ENCODE data around the gene PADI3. TPM values are rescaled to one million over a fixed set of nuclear protein-coding genes. Genes with fewer than 3 reads are reported as not detected.

Gene PADI3
- total RNA-seq, 3 donors from 2014 or later (not counting 1 experiment from before 2014, with no cell fraction given) = not detected

DNA sequence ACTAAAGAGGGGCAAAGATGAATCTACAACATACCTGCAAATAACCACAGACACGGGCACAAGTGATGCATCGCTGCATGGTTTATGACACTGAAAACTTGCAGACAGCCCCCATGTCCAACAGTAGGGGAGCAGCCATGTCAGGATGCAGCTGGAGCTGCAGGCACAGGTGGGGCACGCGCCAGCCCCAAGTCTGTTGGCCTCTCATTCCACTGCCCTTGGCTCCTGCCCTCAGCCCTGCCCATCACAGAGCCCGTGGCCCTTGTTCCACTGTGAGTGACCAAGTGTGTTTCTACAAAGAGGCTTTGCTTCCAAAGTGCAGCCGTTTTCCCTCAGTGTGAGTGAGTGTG, 55.9 kb downstream of the PADI3 start:
- Mint-ChIP-seq H3K4me3 (no peak overlapping the region), H3K27me3 (ENCODE audit: low read depth in 2 of 2) (peaks cover 6 to 12% of the 10 kb centered on the region in 2 donors), H3K27ac (no peak overlapping the region), H3K9me3 (peaks cover 7 to 8% of the 10 kb centered on the region in 2 donors), H3K4me1 (no peaks in the 10 kb centered on the region), H3K36me3 (peaks cover 12% of the 10 kb centered on the region)
- H3K4me1 ChIP-seq (ENCODE audit: control insufficient read depth, insufficient read depth, low read length) = peaks cover 3% of the 10 kb centered on the region
- WGBS (ENCODE audit: insufficient coverage) = 43% methylated on average over 6 of the region's 6 CpGs
- intact Hi-C loops (cut with micrococcal nuclease) = no loop called here
- no peaks in the 10 kb centered on the region for H3K27me3 ChIP-seq (ENCODE audit: control insufficient read depth, insufficient read depth, low read length)
- no peak for TF ChIP-seq CTCF (IDR thresholded peaks at IDR 0.05)
- DNase-seq = no peak
- H3K9me3 ChIP-seq (ENCODE audit: control insufficient read depth, insufficient read depth, low read length) = peaks cover 10% of the 10 kb centered on the region
- H3K4me3 ChIP-seq (ENCODE audit: low read length) = no peak overlapping the region
- no peak overlapping the region for H3K27ac ChIP-seq (ENCODE audit: low read length)
- ATAC-seq = no peak
- H3K36me3 ChIP-seq (ENCODE audit: control insufficient read depth, insufficient read depth, low read length) = no peaks in the 10 kb centered on the region

DNA sequence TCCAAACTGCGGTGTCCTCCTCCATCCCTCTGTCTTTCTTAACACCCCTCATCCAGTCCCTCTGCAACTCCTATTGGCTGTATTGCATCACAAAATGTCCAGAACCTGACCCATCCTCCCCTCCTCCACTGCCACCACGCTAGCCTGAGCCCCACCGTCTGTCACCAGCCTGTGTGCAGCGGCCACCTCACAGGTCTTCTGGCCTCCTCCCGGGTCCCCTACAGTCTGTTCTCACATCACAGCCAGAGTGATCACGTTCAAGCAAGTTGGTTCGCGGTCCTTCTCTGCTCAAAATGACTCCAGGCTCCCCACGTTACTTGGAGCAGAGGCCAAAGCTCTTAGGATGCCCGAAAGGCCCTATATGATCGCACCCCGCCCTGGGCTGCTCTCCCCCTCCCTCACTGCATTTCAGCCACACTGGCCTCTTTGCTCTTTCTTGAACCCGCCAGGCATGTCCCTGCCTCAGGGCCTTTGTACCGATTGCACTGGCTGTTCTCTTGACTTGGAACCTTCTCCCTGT, 56.7 kb downstream of the PADI3 start:
- ATAC-seq (no peak), DNase-seq (no peak)
- H3K4me3 Mint-ChIP-seq = no peak overlapping the region
- H3K27me3 ChIP-seq (ENCODE audit: control insufficient read depth, insufficient read depth, low read length) = no peaks in the 10 kb centered on the region
- no peaks in the 10 kb centered on the region for H3K4me1 Mint-ChIP-seq
- peaks cover 6 to 14% of the 10 kb centered on the region in 2 donors for H3K27me3 Mint-ChIP-seq (ENCODE audit: low read depth in 2 of 2)
- H3K4me3 ChIP-seq (ENCODE audit: low read length) = no peak overlapping the region
- no peak for TF ChIP-seq CTCF (IDR thresholded peaks at IDR 0.05)
- H3K4me1 ChIP-seq (ENCODE audit: control insufficient read depth, insufficient read depth, low read length) = peaks cover 3% of the 10 kb centered on the region
- H3K36me3 ChIP-seq (ENCODE audit: control insufficient read depth, insufficient read depth, low read length) = no peaks in the 10 kb centered on the region
- H3K27ac Mint-ChIP-seq = no peak overlapping the region
- H3K9me3 ChIP-seq (ENCODE audit: control insufficient read depth, insufficient read depth, low read length) = peaks cover 10% of the 10 kb centered on the region
- intact Hi-C loops (cut with micrococcal nuclease) = no loop called here
- H3K9me3 Mint-ChIP-seq = peaks cover 7 to 8% of the 10 kb centered on the region in 2 donors
- H3K27ac ChIP-seq (ENCODE audit: low read length) = no peak overlapping the region
- peaks cover 12% of the 10 kb centered on the region for H3K36me3 Mint-ChIP-seq
- WGBS (ENCODE audit: insufficient coverage) = 86% methylated on average over 13 of the region's 14 CpGs

DNA sequence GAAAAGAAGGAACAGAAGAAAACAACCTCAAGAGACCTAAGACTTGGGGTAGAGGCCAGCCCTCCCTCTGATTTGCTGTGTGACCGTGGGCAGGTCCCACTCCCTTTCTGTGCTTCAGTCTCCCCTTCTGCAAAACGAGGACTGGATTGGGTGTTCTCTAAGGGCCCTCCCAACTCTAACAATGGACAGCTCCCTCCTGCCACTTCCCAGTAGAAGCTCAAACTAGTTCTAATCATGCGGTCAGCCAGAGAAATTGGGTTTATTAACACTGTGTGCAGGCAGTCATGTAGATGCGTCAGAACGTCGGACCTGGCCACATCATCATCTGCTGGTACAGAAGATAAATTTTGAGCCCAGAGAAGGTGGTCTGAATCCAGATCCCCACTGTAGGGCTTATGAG, 57.5 kb downstream of the PADI3 start:
- Mint-ChIP-seq H3K27me3 (ENCODE audit: low read depth in 2 of 2) (peaks cover 6 to 14% of the 10 kb centered on the region in 2 donors), H3K4me3 (no peak overlapping the region), H3K27ac (no peak overlapping the region), H3K9me3 (peaks cover 7 to 8% of the 10 kb centered on the region in 2 donors), H3K4me1 (no peaks in the 10 kb centered on the region), H3K36me3 (peaks cover 12% of the 10 kb centered on the region)
- Histone ChIP-seq H3K27me3 (ENCODE audit: control insufficient read depth, insufficient read depth, low read length) (no peaks in the 10 kb centered on the region), H3K4me1 (ENCODE audit: control insufficient read depth, insufficient read depth, low read length) (peaks cover 3% of the 10 kb centered on the region), H3K4me3 (ENCODE audit: low read length) (no peak overlapping the region), H3K36me3 (ENCODE audit: control insufficient read depth, insufficient read depth, low read length) (no peaks in the 10 kb centered on the region), H3K27ac (ENCODE audit: low read length) (no peak overlapping the region), H3K9me3 (ENCODE audit: control insufficient read depth, insufficient read depth, low read length) (peaks cover 7% of the 10 kb centered on the region)
- 86% methylated on average over 6 of the region's 6 CpGs for WGBS (ENCODE audit: insufficient coverage)
- DNase-seq (no peak), ATAC-seq (no peak)
- TF ChIP-seq CTCF (IDR thresholded peaks at IDR 0.05) = no peak
- intact Hi-C loops (cut with micrococcal nuclease) = no loop called here

DNA sequence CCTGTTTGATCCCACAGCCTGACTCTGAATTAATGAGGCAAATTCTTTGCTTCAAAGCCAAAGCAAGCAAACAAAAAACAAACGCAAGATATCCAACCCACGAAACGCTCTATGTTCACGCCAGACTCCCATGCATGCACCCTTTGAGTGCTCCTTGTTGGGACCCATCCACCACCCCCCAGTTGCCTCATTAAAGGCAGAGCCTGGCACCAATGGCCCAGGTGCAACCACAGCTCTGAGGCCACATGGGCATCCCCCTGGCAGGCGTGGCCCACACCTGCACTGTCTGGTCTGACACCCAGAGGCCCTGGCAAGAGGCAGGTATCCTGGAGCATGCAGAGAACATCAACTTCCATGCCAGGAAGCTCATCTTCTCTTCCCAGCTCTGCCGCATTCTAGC, 58.0 kb downstream of the PADI3 start:
- no peak for TF ChIP-seq CTCF (IDR thresholded peaks at IDR 0.05)
- no peaks in the 10 kb centered on the region for H3K27me3 ChIP-seq (ENCODE audit: control insufficient read depth, insufficient read depth, low read length)
- intact Hi-C loops (cut with micrococcal nuclease) = no loop called here
- H3K4me1 Mint-ChIP-seq = no peaks in the 10 kb centered on the region
- 54% methylated on average over 6 of the region's 6 CpGs for WGBS (ENCODE audit: insufficient coverage)
- ATAC-seq (no peak), DNase-seq (no peak)
- H3K36me3 ChIP-seq (ENCODE audit: control insufficient read depth, insufficient read depth, low read length) = no peaks in the 10 kb centered on the region
- H3K27ac ChIP-seq (ENCODE audit: low read length) = no peak overlapping the region
- H3K36me3 Mint-ChIP-seq = peaks cover 8% of the 10 kb centered on the region
- peaks cover 4 to 6% of the 10 kb centered on the region in 2 donors for H3K9me3 Mint-ChIP-seq
- H3K4me1 ChIP-seq (ENCODE audit: control insufficient read depth, insufficient read depth, low read length) = peaks cover 3% of the 10 kb centered on the region
- no peak overlapping the region for H3K4me3 ChIP-seq (ENCODE audit: low read length)
- peaks cover 5% of the 10 kb centered on the region for H3K9me3 ChIP-seq (ENCODE audit: control insufficient read depth, insufficient read depth, low read length)
- no peak overlapping the region for H3K4me3 Mint-ChIP-seq
- no peak overlapping the region for H3K27ac Mint-ChIP-seq
- peaks cover 5 to 14% of the 10 kb centered on the region in 2 donors for H3K27me3 Mint-ChIP-seq (ENCODE audit: low read depth in 2 of 2)

All from natural killer cell (primary cell).